ENCODE results near the gene CAMK1. TPM values are rescaled to one million over a fixed set of nuclear protein-coding genes. Genes with fewer than 3 reads are reported as not detected.

Gene CAMK1
- total and polyA plus RNA-seq, 7 donors = 3.9 to 7.2 (median 5.5) TPM

- WGBS, 3 donors = 14 to 29% (median 21%) methylated on average over 4 of the region's 4 CpGs
- no peak overlapping the region for H3K27ac ChIP-seq
Measured at GRCh38 chr3:9715136-9715535, 54.6 kb downstream of the CAMK1 start.

GRCh38 chr3:9713142-9713541 is 56.6 kb downstream of the CAMK1 start:
- ATAC-seq (no peak), DNase-seq (no peak)
- Histone ChIP-seq H3K36me3 (ENCODE audit: insufficient read depth in 1 of 2, low read depth in 1 of 2) (no peaks in the 10 kb centered on the region), H3K9me3 (no peaks in the 10 kb centered on the region), H3K27ac (no peak overlapping the region), H3K27me3 (ENCODE audit: insufficient read depth in 3 of 3, low read length in 2 of 3) (no peaks in the 10 kb centered on the region), H3K4me1 (no peaks in the 10 kb centered on the region), H3K4me3 (no peak overlapping the region)
- WGBS, 3 donors = 84 to 88% (median 87%) methylated on average over 4 of the region's 4 CpGs
- intact Hi-C loops (cut with DNase I) = no loop called here
- no peak for TF ChIP-seq CTCF (IDR thresholded peaks at IDR 0.05)

More at GRCh38 chr3:9715136-9715535, 54.6 kb downstream of the CAMK1 start:
- H3K9me3 ChIP-seq = no peaks in the 10 kb centered on the region
- TF ChIP-seq CTCF (IDR thresholded peaks at IDR 0.05) = no peak
- no peak for ATAC-seq
- H3K4me3 ChIP-seq = no peak overlapping the region
- intact Hi-C loops (cut with DNase I) = no loop called here
- H3K27me3 ChIP-seq (ENCODE audit: insufficient read depth in 3 of 3, low read length in 2 of 3) = no peaks in the 10 kb centered on the region
- DNase-seq = no peak
- H3K4me1 ChIP-seq = no peaks in the 10 kb centered on the region
- H3K36me3 ChIP-seq (ENCODE audit: insufficient read depth in 1 of 2, low read depth in 1 of 2) = no peaks in the 10 kb centered on the region

- DNase-seq (no peak), ATAC-seq (no peak)
- 65 to 90% (median 85%) methylated on average over 2 of the region's 2 CpGs for WGBS, 3 donors
- no peak for TF ChIP-seq CTCF (IDR thresholded peaks at IDR 0.05)
- H3K4me1 ChIP-seq = no peaks in the 10 kb centered on the region
- H3K27ac ChIP-seq = no peak overlapping the region
- intact Hi-C loops (cut with DNase I) = no loop called here
- no peaks in the 10 kb centered on the region for H3K27me3 ChIP-seq (ENCODE audit: insufficient read depth in 3 of 3, low read length in 2 of 3)
- H3K9me3 ChIP-seq = no peaks in the 10 kb centered on the region
- no peaks in the 10 kb centered on the region for H3K36me3 ChIP-seq (ENCODE audit: insufficient read depth in 1 of 2, low read depth in 1 of 2)
- H3K4me3 ChIP-seq = no peak overlapping the region
Measured at GRCh38 chr3:9712415-9712814, 57.3 kb downstream of the CAMK1 start.

DNA sequence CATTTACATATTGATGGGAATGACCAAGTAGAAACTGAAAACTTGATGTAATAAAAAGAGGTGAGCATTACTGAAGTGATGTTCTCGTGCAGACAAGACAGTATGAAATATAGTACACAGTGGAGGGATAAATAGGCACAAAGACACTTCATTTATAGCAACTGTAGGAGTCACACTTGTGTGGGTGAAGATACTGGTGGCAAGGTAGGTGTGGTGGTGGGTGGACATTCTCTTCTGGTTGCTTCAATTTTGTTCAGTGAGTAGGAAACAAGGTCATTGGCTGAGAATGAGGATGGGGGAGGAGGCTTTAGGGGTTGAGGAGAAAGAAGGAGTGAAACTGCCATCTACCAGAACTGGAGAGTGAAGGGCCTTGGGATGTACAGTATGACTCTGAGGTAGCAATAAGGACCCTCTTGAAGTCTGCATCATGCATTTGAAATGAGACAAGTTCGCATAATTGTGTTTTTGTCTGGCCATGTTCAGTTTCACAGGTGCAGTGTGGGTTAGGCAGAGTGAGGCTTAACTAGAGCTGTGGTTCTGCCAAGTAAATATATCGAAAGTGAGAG is 59.5 kb downstream of the CAMK1 start:
- WGBS, 3 donors = 78 to 87% (median 79%) methylated on average over 3 of the region's 3 CpGs
- intact Hi-C loops (cut with DNase I) = no loop called here
- Histone ChIP-seq H3K36me3 (ENCODE audit: insufficient read depth in 1 of 2, low read depth in 1 of 2) (no peaks in the 10 kb centered on the region), H3K27me3 (ENCODE audit: insufficient read depth in 3 of 3, low read length in 2 of 3) (no peaks in the 10 kb centered on the region), H3K4me1 (no peaks in the 10 kb centered on the region), H3K9me3 (no peaks in the 10 kb centered on the region), H3K4me3 (no peak overlapping the region), H3K27ac (no peak overlapping the region)
- no peak for TF ChIP-seq CTCF (IDR thresholded peaks at IDR 0.05)
- DNase-seq (no peak), ATAC-seq (no peak)

Other genes starting within 250 kb of the CAMK1 start
- gene LHFPL4, start 216.1 kb downstream of the CAMK1 start, total RNA-seq = not detected
- under 1 TPM in 1 of 3 donors, not detected in 2; 0.01 TPM for gene LHFPL4, start 216.1 kb downstream of the CAMK1 start, polyA plus RNA-seq
- 10 to 100 TPM; 29.7 to 67.2 (median 37.4) TPM for gene MTMR14, start 120.4 kb downstream of the CAMK1 start, total RNA-seq
- gene MTMR14, start 120.4 kb downstream of the CAMK1 start, polyA plus RNA-seq = 10 to 100 TPM; 31.2 to 57.5 (median 38.7) TPM
- not detected for gene CPNE9, start 66.1 kb downstream of the CAMK1 start, total RNA-seq
- gene CPNE9, start 66.1 kb downstream of the CAMK1 start, polyA plus RNA-seq = under 1 TPM in 1 of 3 donors, not detected in 2; 0.05 TPM
- gene BRPF1, start 38.2 kb downstream of the CAMK1 start, total RNA-seq = 10 to 100 TPM in 3 of 4 donors, 1 to 10 TPM in 1; 9.9 to 16.1 (median 12.5) TPM
- gene BRPF1, start 38.2 kb downstream of the CAMK1 start, polyA plus RNA-seq = 1 to 10 TPM; 6.8 to 9.8 (median 9.0) TPM
- 1 to 10 TPM; 6.9 to 9.5 (median 8.1) TPM for gene OGG1, start 20.0 kb downstream of the CAMK1 start, total RNA-seq
- 10 to 100 TPM in 1 of 3 donors, 1 to 10 TPM in 2; 6.3 to 19.7 (median 9.1) TPM for gene OGG1, start 20.0 kb downstream of the CAMK1 start, polyA plus RNA-seq
- gene TADA3, start 22.5 kb upstream of the CAMK1 start, total RNA-seq = 10 to 100 TPM; 42.6 to 45.2 (median 43.2) TPM
- 10 to 100 TPM; 42.2 to 75.7 (median 68.3) TPM for gene TADA3, start 22.5 kb upstream of the CAMK1 start, polyA plus RNA-seq
- 100 to 1,000 TPM in 1 of 4 donors, 10 to 100 TPM in 3; 53.9 to 117 (median 84.9) TPM for gene ARPC4, start 23.1 kb upstream of the CAMK1 start, total RNA-seq
- gene ARPC4, start 23.1 kb upstream of the CAMK1 start, polyA plus RNA-seq = 100 to 1,000 TPM in 2 of 3 donors, 10 to 100 TPM in 1; 76.9 to 155 (median 142) TPM
- 10 to 100 TPM in 1 of 4 donors, 1 to 10 TPM in 3; 6.4 to 19.0 (median 7.7) TPM for gene TTLL3, start 40.3 kb upstream of the CAMK1 start, total RNA-seq
- gene TTLL3, start 40.3 kb upstream of the CAMK1 start, polyA plus RNA-seq = 1 to 10 TPM; 2.9 to 5.0 (median 4.3) TPM
- 10 to 100 TPM; 39.7 to 49.4 (median 45.8) TPM for gene RPUSD3, start 74.1 kb upstream of the CAMK1 start, total RNA-seq
- gene RPUSD3, start 74.1 kb upstream of the CAMK1 start, polyA plus RNA-seq = 10 to 100 TPM; 55.2 to 64.2 (median 59.9) TPM
- gene CIDEC, start 110.3 kb upstream of the CAMK1 start, total RNA-seq = 1 to 10 TPM in 2 of 4 donors, under 1 TPM in 2; 0.75 to 3.3 (median 1.3) TPM
- gene CIDEC, start 110.3 kb upstream of the CAMK1 start, polyA plus RNA-seq = 10 to 100 TPM in 1 of 3 donors, 1 to 10 TPM in 2; 3.5 to 15.0 (median 4.4) TPM
- gene JAGN1, start 120.7 kb upstream of the CAMK1 start, total RNA-seq = 10 to 100 TPM; 18.6 to 44.4 (median 29.5) TPM
- gene JAGN1, start 120.7 kb upstream of the CAMK1 start, polyA plus RNA-seq = 10 to 100 TPM; 45.2 to 98.2 (median 64.9) TPM
- under 1 TPM; 0.20 to 0.84 (median 0.59) TPM for gene IL17RE, start 132.9 kb upstream of the CAMK1 start, total RNA-seq
- gene IL17RE, start 132.9 kb upstream of the CAMK1 start, polyA plus RNA-seq = 1 to 10 TPM in 1 of 3 donors, under 1 TPM in 2; 0.07 to 1.1 (median 0.86) TPM
- gene IL17RC, start 147.2 kb upstream of the CAMK1 start, total RNA-seq = 10 to 100 TPM; 10.4 to 27.0 (median 20.5) TPM
- gene IL17RC, start 147.2 kb upstream of the CAMK1 start, polyA plus RNA-seq = 10 to 100 TPM; 10.8 to 21.9 (median 13.9) TPM
- gene CRELD1, start 163.9 kb upstream of the CAMK1 start, total RNA-seq = 10 to 100 TPM; 28.5 to 47.5 (median 37.8) TPM
- 10 to 100 TPM; 24.2 to 35.0 (median 25.2) TPM for gene CRELD1, start 163.9 kb upstream of the CAMK1 start, polyA plus RNA-seq
- 1 to 10 TPM; 1.3 to 1.9 (median 1.6) TPM for gene PRRT3, start 182.5 kb upstream of the CAMK1 start, total RNA-seq
- gene PRRT3, start 182.5 kb upstream of the CAMK1 start, polyA plus RNA-seq = 1 to 10 TPM in 1 of 3 donors, under 1 TPM in 2; 0.55 to 4.0 (median 0.65) TPM
- 100 to 1,000 TPM; 145 to 266 (median 188) TPM for gene EMC3, start 216.9 kb upstream of the CAMK1 start, total RNA-seq
- 100 to 1,000 TPM; 171 to 256 (median 198) TPM for gene EMC3, start 216.9 kb upstream of the CAMK1 start, polyA plus RNA-seq

All from psoas muscle (tissue), 8 donors.